ENCODE results near the gene LIF.

The LIF gene

DNA sequence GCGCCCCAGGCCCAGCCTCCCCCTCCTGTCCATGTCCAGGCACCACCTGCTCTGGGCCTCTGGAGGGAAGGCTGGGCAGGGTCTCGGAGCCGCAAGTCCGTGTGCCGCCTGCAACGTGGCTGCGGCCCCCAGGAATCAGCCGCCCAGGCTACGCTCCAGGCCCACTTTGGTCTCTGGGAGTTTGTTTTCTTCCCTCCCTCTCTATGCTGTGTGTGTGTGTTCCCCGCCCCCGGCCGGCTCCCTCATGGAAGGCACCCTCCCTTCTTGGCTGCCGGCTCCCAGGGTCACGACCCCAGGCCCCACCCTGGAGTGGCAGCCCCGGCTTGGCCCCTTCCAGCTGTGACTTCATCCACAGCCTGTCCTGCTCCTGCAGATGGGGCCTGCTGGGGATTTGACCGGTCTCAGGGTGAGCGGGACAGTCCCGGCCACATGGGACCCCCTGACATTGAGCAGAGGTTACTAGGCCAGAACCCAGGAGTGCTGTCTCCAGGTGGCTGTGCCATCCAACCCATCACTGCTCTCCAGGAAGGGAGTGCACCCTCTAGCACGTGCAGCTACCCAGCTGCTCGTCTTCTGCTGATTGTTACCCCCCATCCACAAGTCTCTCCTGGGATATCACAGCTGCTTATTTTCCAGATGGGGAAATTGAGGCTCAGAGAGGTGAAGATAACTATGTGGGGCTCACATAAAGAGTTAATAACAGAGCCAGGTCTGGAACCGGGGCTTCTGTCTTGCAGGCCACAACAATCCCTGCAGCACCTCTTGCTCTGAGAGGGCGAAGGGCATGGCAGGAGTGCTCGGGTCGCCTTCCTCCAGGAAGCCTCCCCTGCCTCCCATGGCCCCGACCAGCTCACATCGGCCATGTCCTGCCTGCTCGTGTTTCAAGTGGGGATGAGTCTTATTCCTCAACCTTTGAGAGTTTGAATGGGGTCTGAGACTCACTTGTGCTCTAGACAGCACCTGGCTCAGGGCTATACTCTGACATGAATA is 2.8 kb upstream of the LIF start:
- WGBS, 2 experiments (ENCODE audit: insufficient coverage in 2 of 2): 71 to 80% methylated on average over 19 to 20 of the region's 27 CpGs
- Histone ChIP-seq H3K4me3 (ENCODE audit: extremely low read depth, insufficient read depth, low read length, poor library complexity, severe bottlenecking) (no peak overlapping the region), H3K9me3 (ENCODE audit: control insufficient read depth, low read length) (no peaks in the 10 kb centered on the region), H3K4me1 (ENCODE audit: control insufficient read depth, insufficient read depth, low read length, poor library complexity, severe bottlenecking) (peaks cover 36% of the 10 kb centered on the region), H3K27ac (ENCODE audit: low read depth, low read length, severe bottlenecking) (no peak overlapping the region), H3K36me3 (ENCODE audit: control insufficient read depth, insufficient read depth, low read length) (no peaks in the 10 kb centered on the region)

- Histone ChIP-seq H3K36me3 (ENCODE audit: control insufficient read depth, insufficient read depth, low read length) (no peaks in the 10 kb centered on the region), H3K4me1 (ENCODE audit: control insufficient read depth, insufficient read depth, low read length, poor library complexity, severe bottlenecking) (peaks cover 29% of the 10 kb centered on the region), H3K9me3 (ENCODE audit: control insufficient read depth, low read length) (no peaks in the 10 kb centered on the region), H3K27ac (ENCODE audit: low read depth, low read length, severe bottlenecking) (no peak overlapping the region), H3K4me3 (ENCODE audit: extremely low read depth, insufficient read depth, low read length, poor library complexity, severe bottlenecking) (no peak overlapping the region)
- WGBS, 2 experiments (ENCODE audit: insufficient coverage in 2 of 2): 94 to 95% methylated on average over 5 to 6 of the region's 6 CpGs
These were observed 1.9 kb upstream of the LIF start for GRCh38 chr22:30248484-30248883.

DNA sequence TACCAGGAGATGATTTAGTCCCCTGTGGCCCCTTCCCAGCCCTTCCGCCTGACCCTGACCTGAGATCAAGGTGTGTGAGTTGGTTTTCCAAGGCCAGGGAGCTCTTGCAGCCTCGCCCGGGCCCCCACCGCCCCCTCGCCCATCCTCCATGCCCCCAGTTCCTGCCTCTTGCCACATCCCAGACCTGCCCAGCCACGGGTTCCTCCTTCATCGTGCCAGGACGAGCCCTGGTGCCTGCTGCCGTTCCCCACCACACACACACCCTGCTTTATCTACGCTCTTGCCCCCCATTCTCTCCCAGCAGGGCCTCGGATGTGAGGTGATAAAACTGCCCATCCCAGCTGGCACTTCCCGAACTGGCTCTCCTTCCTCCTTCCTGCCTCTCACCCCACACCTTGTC is 1.4 kb upstream of the LIF start:
- H3K4me1 ChIP-seq (ENCODE audit: control insufficient read depth, insufficient read depth, low read length, poor library complexity, severe bottlenecking): peaks cover 26% of the 10 kb centered on the region
- H3K9me3 ChIP-seq (ENCODE audit: control insufficient read depth, low read length): no peaks in the 10 kb centered on the region
- H3K4me3 ChIP-seq (ENCODE audit: extremely low read depth, insufficient read depth, low read length, poor library complexity, severe bottlenecking): no peak overlapping the region
- no peak overlapping the region for H3K27ac ChIP-seq (ENCODE audit: low read depth, low read length, severe bottlenecking)
- 81 to 88% methylated on average over 7 to 11 of the region's 12 CpGs for WGBS, 2 experiments (ENCODE audit: insufficient coverage in 2 of 2)
- H3K36me3 ChIP-seq (ENCODE audit: control insufficient read depth, insufficient read depth, low read length): peaks cover 2% of the 10 kb centered on the region

DNA sequence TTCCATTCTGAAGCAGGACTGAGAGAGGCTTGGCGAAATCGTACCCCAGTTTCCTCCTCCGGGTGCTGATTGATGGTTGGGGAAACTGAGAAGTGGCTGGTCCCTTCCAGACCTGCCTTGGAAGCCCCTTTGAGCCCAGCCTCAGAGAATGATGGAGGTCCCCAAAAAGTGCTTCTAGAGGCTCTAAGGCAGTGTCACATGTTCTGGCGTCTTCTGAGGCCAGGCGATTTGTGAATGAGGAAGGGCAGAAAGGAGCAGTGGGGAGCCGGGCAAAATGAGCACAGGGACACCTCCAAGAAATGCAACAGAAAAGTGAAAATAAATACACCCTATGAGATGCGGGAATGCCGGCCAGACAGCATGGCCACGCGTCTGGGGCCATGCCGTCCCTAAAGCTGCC is 1.0 kb upstream of the LIF start:
- WGBS, 2 experiments (ENCODE audit: insufficient coverage in 2 of 2): 96 to 97% methylated on average over 10 to 11 of the region's 11 CpGs
- no peak overlapping the region for H3K27ac ChIP-seq (ENCODE audit: low read depth, low read length, severe bottlenecking)
- no peak overlapping the region for H3K4me3 ChIP-seq (ENCODE audit: extremely low read depth, insufficient read depth, low read length, poor library complexity, severe bottlenecking)
- H3K4me1 ChIP-seq (ENCODE audit: control insufficient read depth, insufficient read depth, low read length, poor library complexity, severe bottlenecking): peaks cover 23% of the 10 kb centered on the region
- H3K9me3 ChIP-seq (ENCODE audit: control insufficient read depth, low read length): no peaks in the 10 kb centered on the region
- peaks cover 4% of the 10 kb centered on the region for H3K36me3 ChIP-seq (ENCODE audit: control insufficient read depth, insufficient read depth, low read length)

DNA sequence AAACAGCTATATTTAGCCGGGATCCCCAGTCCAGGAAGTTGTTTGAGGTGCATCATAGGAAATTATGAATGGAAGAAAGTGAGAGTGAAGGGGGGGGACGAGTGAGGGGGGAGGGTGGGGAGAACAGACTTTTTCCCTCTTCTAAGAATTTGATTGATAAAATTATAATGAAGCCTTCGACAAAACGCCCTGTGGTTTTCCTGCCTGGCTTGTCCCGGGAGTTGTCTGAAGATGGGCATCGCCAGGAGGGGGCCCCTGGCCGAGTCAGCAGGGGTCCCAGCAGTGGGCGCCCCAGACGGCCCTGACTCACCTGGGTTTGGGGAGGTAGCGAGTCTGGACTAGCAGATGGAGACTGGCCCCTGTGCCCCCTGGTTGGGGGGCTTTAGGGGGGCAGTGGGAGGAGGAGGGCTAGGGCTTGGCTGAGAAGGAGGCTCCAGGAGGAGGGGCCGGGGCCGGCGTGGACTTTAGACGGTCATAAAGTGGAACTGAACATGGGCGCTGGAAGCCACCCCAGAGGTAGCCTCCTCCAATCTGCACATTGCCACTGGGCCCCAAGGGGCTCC is 336 bp upstream of the LIF start:
- H3K9me3 ChIP-seq (ENCODE audit: control insufficient read depth, low read length): no peaks in the 10 kb centered on the region
- peaks cover 19% of the 10 kb centered on the region for H3K4me1 ChIP-seq (ENCODE audit: control insufficient read depth, insufficient read depth, low read length, poor library complexity, severe bottlenecking)
- no peak overlapping the region for H3K27ac ChIP-seq (ENCODE audit: low read depth, low read length, severe bottlenecking)
- H3K4me3 ChIP-seq (ENCODE audit: extremely low read depth, insufficient read depth, low read length, poor library complexity, severe bottlenecking): peak overlapping the region; percentile 39
- WGBS, 2 experiments (ENCODE audit: insufficient coverage in 2 of 2): 49 to 66% methylated on average over 10 to 13 of the region's 15 CpGs
- H3K36me3 ChIP-seq (ENCODE audit: control insufficient read depth, insufficient read depth, low read length): peaks cover 4% of the 10 kb centered on the region

- H3K4me1 ChIP-seq (ENCODE audit: control insufficient read depth, insufficient read depth, low read length, poor library complexity, severe bottlenecking): peaks cover 18% of the 10 kb centered on the region
- WGBS, 2 experiments (ENCODE audit: insufficient coverage in 2 of 2): 14 to 21% methylated on average over 2 to 6 of the region's 15 CpGs
- peak overlapping the region; percentile 39 for H3K4me3 ChIP-seq (ENCODE audit: extremely low read depth, insufficient read depth, low read length, poor library complexity, severe bottlenecking)
- H3K9me3 ChIP-seq (ENCODE audit: control insufficient read depth, low read length): no peaks in the 10 kb centered on the region
- H3K36me3 ChIP-seq (ENCODE audit: control insufficient read depth, insufficient read depth, low read length): peaks cover 4% of the 10 kb centered on the region
- no peak overlapping the region for H3K27ac ChIP-seq (ENCODE audit: low read depth, low read length, severe bottlenecking)
These were observed 1.2 kb downstream of the LIF start for GRCh38 chr22:30245181-30245984.

DNA sequence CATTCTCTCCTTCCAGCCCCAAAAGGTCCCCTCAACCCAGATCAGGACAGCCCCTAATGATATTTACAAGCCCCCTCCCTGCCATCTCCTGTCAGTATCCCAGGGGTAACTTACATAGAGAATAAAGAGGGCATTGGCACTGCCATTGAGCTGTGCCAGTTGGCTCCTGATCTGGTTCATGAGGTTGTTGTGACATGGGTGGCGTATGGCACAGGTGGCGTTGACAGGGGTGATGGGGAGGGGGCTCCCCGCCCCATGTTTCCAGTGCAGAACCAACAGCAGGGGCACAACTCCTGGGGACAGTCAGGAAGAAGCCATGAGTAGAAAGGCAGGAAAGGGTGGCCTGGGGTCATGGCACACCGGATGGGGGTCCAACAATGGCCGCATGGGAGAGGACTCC is 1.9 kb downstream of the LIF start:
- H3K36me3 ChIP-seq (ENCODE audit: control insufficient read depth, insufficient read depth, low read length): peaks cover 4% of the 10 kb centered on the region
- no peak overlapping the region for H3K27ac ChIP-seq (ENCODE audit: low read depth, low read length, severe bottlenecking)
- H3K4me3 ChIP-seq (ENCODE audit: extremely low read depth, insufficient read depth, low read length, poor library complexity, severe bottlenecking): no peak overlapping the region
- no peaks in the 10 kb centered on the region for H3K9me3 ChIP-seq (ENCODE audit: control insufficient read depth, low read length)
- WGBS, 2 experiments (ENCODE audit: insufficient coverage in 2 of 2): 96 to 100% methylated on average over 5 of the region's 5 CpGs
- peaks cover 14% of the 10 kb centered on the region for H3K4me1 ChIP-seq (ENCODE audit: control insufficient read depth, insufficient read depth, low read length, poor library complexity, severe bottlenecking)

DNA sequence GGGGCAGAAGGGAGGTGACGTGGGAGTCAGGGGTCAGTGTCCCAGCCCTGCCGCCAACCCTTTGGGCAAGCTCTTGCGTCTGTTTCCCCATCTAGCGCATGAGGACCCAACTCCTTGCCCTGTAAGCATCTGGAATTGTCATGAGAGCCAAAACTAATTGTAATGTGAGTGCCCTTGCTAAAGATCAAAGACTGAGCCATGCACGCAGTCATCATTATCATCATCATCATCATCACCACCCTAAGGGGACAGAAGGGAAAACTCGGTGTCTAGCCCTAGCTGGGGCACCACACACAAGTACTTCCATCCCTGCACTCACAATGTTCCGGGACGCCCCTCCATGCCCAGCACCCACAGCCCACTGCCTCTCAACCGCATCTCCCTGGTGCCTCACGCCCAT is 2.5 kb downstream of the LIF start:
- H3K4me3 ChIP-seq (ENCODE audit: extremely low read depth, insufficient read depth, low read length, poor library complexity, severe bottlenecking): no peak overlapping the region
- no peaks in the 10 kb centered on the region for H3K9me3 ChIP-seq (ENCODE audit: control insufficient read depth, low read length)
- WGBS, 2 experiments (ENCODE audit: insufficient coverage in 2 of 2): 97 to 98% methylated on average over 4 to 9 of the region's 10 CpGs
- H3K36me3 ChIP-seq (ENCODE audit: control insufficient read depth, insufficient read depth, low read length): peaks cover 4% of the 10 kb centered on the region
- H3K4me1 ChIP-seq (ENCODE audit: control insufficient read depth, insufficient read depth, low read length, poor library complexity, severe bottlenecking): peaks cover 8% of the 10 kb centered on the region
- H3K27ac ChIP-seq (ENCODE audit: low read depth, low read length, severe bottlenecking): no peak overlapping the region

DNA sequence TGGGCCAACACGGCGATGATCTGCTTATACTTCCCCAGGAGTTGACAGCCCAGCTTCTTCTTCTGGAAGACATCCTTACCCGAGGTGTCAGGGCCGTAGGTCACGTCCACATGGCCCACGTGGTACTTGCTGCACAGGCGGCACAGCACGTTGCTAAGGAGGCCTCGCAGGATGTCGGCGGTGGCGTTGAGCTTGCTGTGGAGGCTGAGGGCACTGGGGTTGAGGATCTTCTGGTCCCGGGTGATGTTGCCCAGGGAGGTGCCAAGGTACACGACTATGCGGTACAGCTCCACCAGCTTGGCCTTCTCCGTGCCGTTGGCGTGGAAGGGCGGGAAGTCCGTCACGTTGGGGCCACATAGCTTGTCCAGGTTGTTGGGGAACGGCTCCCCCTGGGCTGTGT is 2.9 kb downstream of the LIF start:
- 94 to 96% methylated on average over 22 of the region's 22 CpGs for WGBS, 2 experiments (ENCODE audit: insufficient coverage in 2 of 2)
- Histone ChIP-seq H3K4me3 (ENCODE audit: extremely low read depth, insufficient read depth, low read length, poor library complexity, severe bottlenecking) (no peak overlapping the region), H3K27ac (ENCODE audit: low read depth, low read length, severe bottlenecking) (no peak overlapping the region), H3K9me3 (ENCODE audit: control insufficient read depth, low read length) (no peaks in the 10 kb centered on the region), H3K4me1 (ENCODE audit: control insufficient read depth, insufficient read depth, low read length, poor library complexity, severe bottlenecking) (peaks cover 8% of the 10 kb centered on the region), H3K36me3 (ENCODE audit: control insufficient read depth, insufficient read depth, low read length) (peaks cover 4% of the 10 kb centered on the region)

DNA sequence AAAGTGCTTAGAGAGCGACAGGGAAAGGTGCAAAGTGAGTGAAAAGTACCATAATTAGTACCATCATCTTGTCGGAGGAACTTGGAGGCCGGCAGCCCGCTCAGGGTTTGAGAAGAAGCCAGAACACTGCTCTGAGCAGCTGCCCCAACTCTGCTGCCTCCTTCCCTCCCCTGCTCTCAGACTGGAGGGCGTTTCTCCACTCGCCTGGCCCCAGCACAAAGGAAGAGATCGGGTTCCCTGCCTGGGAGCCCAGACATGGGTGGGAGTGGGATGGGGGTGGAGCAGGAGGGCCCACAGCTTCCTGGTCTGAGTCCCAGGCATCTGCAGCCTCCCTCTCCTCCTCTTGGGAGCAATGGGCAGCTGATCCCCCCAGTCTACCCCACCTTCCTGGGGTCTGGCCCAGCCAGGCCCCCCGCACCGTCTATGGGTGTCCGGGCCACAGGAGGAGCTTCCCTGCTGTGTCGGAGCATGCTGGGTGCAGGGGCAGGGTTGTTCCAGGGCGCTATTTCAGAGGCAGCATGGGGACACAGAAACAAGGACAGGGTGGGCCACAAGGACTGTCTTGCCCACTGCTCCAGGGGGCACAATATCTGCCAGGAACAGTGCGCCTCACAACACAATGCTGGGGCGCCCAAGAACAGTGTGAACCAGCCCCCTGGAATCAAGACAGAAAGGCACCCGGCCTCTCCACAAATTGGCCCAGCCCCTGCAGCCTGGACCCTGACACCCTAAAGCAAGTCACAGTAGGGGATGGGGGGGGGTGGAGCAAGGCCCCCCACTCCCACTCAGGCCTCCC is 4.8 kb downstream of the LIF start:
- WGBS, 2 experiments (ENCODE audit: insufficient coverage in 2 of 2): 92 to 96% methylated on average over 9 to 11 of the region's 15 CpGs
- Histone ChIP-seq H3K4me3 (ENCODE audit: extremely low read depth, insufficient read depth, low read length, poor library complexity, severe bottlenecking) (no peak overlapping the region), H3K36me3 (ENCODE audit: control insufficient read depth, insufficient read depth, low read length) (peaks cover 4% of the 10 kb centered on the region), H3K9me3 (ENCODE audit: control insufficient read depth, low read length) (no peaks in the 10 kb centered on the region), H3K4me1 (ENCODE audit: control insufficient read depth, insufficient read depth, low read length, poor library complexity, severe bottlenecking) (peaks cover 13% of the 10 kb centered on the region), H3K27ac (ENCODE audit: low read depth, low read length, severe bottlenecking) (no peak overlapping the region)
